HEK293T (cell line): Measurements from ENCODE around the gene ERMP1.
"Not testable (repeated sequence)": the region's sequence is repeated elsewhere in the genome, so short reads cannot be mapped to it uniquely, and the experiment has no call there.

ENCODE experiments used
- CTCF ChIA-PET: fragments of 350-600 bp; formaldehyde crosslinking; extraction: SDS; loops from one replicate; lab custom pipeline; 2021; ENCODE audit warnings: antibody characterized with exemption, inconsistent platforms; lab: Yijun Ruan, JAX
- POLR2A ChIA-PET: fragments of 350-600 bp; formaldehyde crosslinking; extraction: SDS; loops from one replicate; lab custom pipeline; 2020; ENCODE audit warnings: antibody characterized with exemption, inconsistent platforms; lab: Yijun Ruan, JAX
- DNase-seq: peaks from one replicate; pipeline ENCODE4 v3.0.0; 2012; ENCODE audit warnings: mixed read lengths; ENCODE audit errors: extremely low spot score
- ARNT ChIP-seq: fragments of 450-650 bp; IDR thresholded peaks from 2 replicates; pipeline ENCODE4 v1.6.1; 2017; ENCODE audit warnings: mild to moderate bottlenecking
- BHLHE40 ChIP-seq: fragments of 450-650 bp; IDR thresholded peaks from 2 replicates; pipeline ENCODE4 v1.6.1; 2016; ENCODE audit warnings: mild to moderate bottlenecking, moderate library complexity, borderline replicate concordance
- CTBP1 ChIP-seq: fragments of 450-650 bp; IDR thresholded peaks from 2 replicates; pipeline ENCODE4 v1.6.1; 2016; ENCODE audit warnings: borderline replicate concordance
- ELF4 ChIP-seq: fragments of 450-650 bp; IDR thresholded peaks from 2 replicates; pipeline ENCODE4 v1.6.1; 2017; ENCODE audit warnings: antibody characterized with exemption
- FOXA1 ChIP-seq: fragments of 450-650 bp; IDR thresholded peaks from 2 replicates; pipeline ENCODE4 v1.6.1; 2016; ENCODE audit warnings: mild to moderate bottlenecking
- FOXK2 ChIP-seq: fragments of 450-650 bp; IDR thresholded peaks from 2 replicates; pipeline ENCODE4 v1.6.1; 2016; ENCODE audit warnings: mild to moderate bottlenecking
- FOXM1 ChIP-seq: fragments of 450-650 bp; IDR thresholded peaks from 2 replicates; pipeline ENCODE4 v1.6.1; 2017; ENCODE audit warnings: mild to moderate bottlenecking, borderline replicate concordance
- HDGF ChIP-seq: fragments of 450-650 bp; IDR thresholded peaks from 2 replicates; pipeline ENCODE4 v1.6.1; 2017; ENCODE audit warnings: antibody characterized with exemption, borderline replicate concordance
- L3MBTL2 ChIP-seq: fragments of 450-650 bp; conservative IDR thresholded peaks from 2 replicates; pipeline ENCODE4 v1.6.1; 2016; ENCODE audit warnings: mild to moderate bottlenecking
- LEF1 ChIP-seq: fragments of 450-650 bp; IDR thresholded peaks from 2 replicates; pipeline ENCODE4 v1.6.1; 2017; ENCODE audit warnings: mild to moderate bottlenecking, borderline replicate concordance
- NFRKB ChIP-seq: fragments of 450-650 bp; IDR thresholded peaks from 2 replicates; pipeline ENCODE4 v1.6.1; 2016; ENCODE audit warnings: mild to moderate bottlenecking, moderate library complexity
- SP1 ChIP-seq: fragments of 450-650 bp; IDR thresholded peaks from 2 replicates; pipeline ENCODE4 v1.6.1; 2017
- SUZ12 ChIP-seq: fragments of 450-650 bp; IDR thresholded peaks from 2 replicates; pipeline ENCODE4 v1.6.1; 2016; ENCODE audit warnings: mild to moderate bottlenecking
- TARDBP ChIP-seq: fragments of 450-650 bp; IDR thresholded peaks from 2 replicates; pipeline ENCODE4 v1.6.1; 2016
- ZNF384 ChIP-seq: fragments of 450-650 bp; IDR thresholded peaks from 2 replicates; pipeline ENCODE4 v1.6.1; 2016
- TF ChIP-seq, protein P1 (sequence below): fragments of 450-650 bp; IDR thresholded peaks from 2 replicates; pipeline ENCODE4 v1.6.1; 2016

ERMP1 gene, protein sequence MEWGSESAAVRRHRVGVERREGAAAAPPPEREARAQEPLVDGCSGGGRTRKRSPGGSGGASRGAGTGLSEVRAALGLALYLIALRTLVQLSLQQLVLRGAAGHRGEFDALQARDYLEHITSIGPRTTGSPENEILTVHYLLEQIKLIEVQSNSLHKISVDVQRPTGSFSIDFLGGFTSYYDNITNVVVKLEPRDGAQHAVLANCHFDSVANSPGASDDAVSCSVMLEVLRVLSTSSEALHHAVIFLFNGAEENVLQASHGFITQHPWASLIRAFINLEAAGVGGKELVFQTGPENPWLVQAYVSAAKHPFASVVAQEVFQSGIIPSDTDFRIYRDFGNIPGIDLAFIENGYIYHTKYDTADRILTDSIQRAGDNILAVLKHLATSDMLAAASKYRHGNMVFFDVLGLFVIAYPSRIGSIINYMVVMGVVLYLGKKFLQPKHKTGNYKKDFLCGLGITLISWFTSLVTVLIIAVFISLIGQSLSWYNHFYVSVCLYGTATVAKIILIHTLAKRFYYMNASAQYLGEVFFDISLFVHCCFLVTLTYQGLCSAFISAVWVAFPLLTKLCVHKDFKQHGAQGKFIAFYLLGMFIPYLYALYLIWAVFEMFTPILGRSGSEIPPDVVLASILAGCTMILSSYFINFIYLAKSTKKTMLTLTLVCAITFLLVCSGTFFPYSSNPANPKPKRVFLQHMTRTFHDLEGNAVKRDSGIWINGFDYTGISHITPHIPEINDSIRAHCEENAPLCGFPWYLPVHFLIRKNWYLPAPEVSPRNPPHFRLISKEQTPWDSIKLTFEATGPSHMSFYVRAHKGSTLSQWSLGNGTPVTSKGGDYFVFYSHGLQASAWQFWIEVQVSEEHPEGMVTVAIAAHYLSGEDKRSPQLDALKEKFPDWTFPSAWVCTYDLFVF

DNA sequence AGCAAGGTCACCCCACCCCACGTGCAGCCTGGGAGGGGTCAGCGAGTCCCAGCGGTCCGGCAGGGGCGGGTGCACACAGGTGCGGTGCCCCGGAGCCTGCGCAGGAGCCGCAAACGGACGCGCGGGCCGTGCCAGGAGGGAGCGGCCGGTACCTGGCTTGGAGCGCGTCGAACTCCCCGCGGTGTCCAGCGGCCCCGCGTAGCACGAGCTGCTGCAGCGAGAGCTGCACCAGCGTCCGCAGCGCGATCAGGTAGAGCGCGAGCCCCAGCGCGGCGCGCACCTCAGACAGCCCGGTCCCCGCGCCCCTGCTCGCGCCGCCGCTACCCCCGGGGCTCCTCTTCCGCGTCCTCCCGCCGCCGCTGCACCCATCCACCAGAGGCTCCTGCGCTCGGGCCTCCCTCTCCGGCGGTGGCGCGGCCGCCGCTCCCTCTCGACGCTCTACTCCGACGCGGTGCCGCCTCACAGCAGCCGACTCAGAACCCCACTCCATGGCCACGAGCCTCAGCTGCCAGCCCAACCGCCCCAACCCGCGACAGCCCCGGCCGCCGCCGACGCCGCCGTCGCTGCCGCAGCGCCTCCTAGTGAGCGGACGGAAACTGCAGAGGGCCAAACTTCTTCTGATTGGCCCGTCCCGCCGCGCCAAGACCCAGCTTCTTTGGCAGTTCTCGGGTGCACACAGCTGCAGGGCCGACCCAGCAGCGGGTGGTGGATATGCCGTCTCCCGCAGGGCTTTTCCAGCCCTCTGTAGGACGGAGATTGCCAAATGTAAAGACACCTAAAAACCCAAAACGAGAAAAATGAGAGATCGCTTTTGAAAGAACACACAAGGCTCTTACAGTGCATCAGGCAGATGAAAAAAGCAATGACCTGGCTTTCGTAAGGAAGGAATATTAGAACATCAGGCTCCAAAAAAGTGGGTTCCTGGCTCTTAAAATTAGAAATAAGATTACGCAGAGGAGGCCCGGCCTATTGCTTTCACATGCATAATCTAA lies at the start of gene ERMP1:
TSS of gene ERMP1 (minus strand) at position 580 of the 992 bp plus-strand sequence. CDS start at position 490, 90 bp downstream.
- TF ChIP-seq CTBP1 (no peak), L3MBTL2 (peak; percentile 67)
- DNase-seq, result peak; percentile 74
- CTCF ChIA-PET, result interaction anchor here (1.1 to 1.4 kb wide), 3 partner anchors 9 to 19 kb away, joined by 3 to 6 read pairs (median 5); no protein-coding TSS in a partner anchor
- POLR2A ChIA-PET, result interaction anchor here (1.3 kb wide), 1 partner anchor 9 kb away, joined by 4 read pairs; no protein-coding TSS in a partner anchor

DNA sequence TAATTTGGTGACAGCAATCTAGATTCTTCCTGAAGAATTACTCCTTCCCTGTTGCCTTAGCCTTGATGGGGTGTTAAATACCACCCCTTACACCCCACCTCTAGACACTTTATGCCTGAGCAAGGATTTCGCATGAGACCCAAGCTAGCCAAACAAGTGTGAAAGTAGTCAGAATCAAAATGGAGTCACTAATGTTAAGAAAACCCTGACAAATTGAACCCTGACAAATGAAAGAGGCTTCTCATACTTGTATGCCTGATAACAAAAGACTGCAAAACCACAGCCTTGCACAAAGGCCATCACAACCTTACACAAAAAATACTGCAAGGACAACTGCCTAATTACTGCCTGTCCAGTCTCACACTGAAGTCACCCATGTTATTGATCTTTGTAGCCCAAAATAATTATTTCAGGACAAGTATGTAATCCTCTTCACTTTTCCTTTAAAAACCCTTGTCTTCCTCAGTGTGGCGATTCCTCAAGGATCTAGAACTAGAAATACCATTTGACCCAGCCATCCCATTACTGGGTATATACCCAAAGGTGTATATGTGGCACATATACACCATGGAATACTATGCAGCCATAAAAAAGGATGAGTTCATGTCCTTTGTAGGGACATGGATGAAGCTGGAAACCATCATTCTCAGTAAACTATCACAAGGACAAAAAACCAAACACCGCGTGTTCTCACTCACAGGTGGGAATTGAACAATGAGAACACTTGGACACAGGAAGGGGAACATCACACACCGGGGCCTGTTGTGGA lies 49.5 kb upstream of the ERMP1 start:
- CTCF ChIA-PET, DNase-seq, POLR2A ChIA-PET: not testable (repeated sequence)

DNA sequence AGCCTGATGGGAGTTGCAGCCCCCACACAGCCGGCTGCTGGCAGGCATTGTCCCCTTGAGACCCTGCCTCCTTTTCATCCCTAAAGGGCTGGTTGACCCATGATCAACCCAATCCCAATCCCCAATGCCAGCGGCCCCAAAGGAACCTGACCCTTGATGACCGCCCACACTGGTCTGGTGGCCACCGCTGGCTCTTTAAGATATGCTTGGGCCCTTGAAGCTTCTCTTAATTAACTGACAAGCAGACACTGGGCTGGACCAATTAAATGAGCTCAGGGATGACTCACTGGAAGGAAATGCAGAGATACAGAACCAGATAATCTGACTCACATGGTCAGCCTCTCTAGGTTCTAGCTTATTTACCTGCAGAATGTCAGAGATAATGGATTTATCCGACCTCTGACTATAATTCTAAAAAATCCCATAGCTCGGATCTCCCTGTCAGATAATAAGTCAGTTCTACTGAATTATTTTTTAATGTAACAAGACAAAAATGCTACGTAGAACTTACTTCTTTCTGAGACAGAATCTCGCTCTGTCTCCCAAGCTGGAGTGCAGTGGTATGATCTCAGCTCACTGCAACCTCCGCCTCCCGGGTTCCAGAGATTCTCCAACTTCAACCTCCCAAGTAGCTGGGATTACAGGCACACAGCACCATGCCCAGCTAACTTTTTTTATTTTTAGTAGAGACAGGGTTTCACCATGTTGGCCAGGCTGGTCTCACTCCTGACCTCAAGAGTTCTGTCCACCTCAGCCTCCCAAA lies 46.7 kb upstream of the ERMP1 start:
- POLR2A ChIA-PET, result interaction anchor here (1.0 kb wide), 1 partner anchor 136 kb away, joined by 4 read pairs; the partner anchor contains the start of gene RANBP6
- no peak for DNase-seq
- CTCF ChIA-PET, result interaction anchor here (0.6 to 1.5 kb wide), 3 partner anchors 8 to 681 kb away, joined by 3 to 9 read pairs (median 3); no protein-coding TSS in a partner anchor
- TF ChIP-seq, protein P1, sequence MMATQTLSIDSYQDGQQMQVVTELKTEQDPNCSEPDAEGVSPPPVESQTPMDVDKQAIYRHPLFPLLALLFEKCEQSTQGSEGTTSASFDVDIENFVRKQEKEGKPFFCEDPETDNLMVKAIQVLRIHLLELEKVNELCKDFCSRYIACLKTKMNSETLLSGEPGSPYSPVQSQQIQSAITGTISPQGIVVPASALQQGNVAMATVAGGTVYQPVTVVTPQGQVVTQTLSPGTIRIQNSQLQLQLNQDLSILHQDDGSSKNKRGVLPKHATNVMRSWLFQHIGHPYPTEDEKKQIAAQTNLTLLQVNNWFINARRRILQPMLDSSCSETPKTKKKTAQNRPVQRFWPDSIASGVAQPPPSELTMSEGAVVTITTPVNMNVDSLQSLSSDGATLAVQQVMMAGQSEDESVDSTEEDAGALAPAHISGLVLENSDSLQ, result peak; percentile 37; the same call in 1 of the 2 replicates
- TF ChIP-seq L3MBTL2, result no peak

DNA sequence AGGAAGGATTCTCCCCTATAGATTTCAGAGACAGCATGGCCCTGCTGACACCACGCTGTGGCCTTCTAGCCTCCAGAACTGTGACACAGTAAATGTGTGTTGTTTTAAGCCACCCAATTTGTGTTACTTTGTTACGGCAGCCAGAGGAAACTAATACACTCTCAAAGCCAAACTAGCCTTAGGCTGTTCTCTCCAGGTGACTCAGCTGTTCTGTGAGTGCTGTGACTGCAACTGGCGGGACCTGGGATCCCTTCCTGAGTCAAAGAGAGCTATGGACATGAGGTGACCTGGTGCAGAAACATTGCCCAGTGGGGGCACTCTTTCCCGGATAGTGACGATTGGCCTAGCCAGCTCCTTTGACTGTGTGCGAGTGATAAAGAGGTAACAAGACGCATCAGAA lies 43.8 kb upstream of the ERMP1 start:
- DNase-seq, result no peak
- no peak for TF ChIP-seq ARNT
- TF ChIP-seq FOXM1, result no peak
- no peak for TF ChIP-seq L3MBTL2
- TF ChIP-seq ZNF384, result no peak
- TF ChIP-seq BHLHE40, result no peak
- TF ChIP-seq FOXA1, result no peak
- TF ChIP-seq FOXK2, result no peak
- no peak for TF ChIP-seq NFRKB
- no peak for TF ChIP-seq ELF4
- TF ChIP-seq HDGF, result no peak
- no peak for TF ChIP-seq SUZ12
- TF ChIP-seq, protein P1, result no peak
- no peak for TF ChIP-seq SP1
- TF ChIP-seq TARDBP, result no peak
- no peak for TF ChIP-seq LEF1
- no peak for TF ChIP-seq CTBP1
- CTCF ChIA-PET, result no interaction called here
- POLR2A ChIA-PET, result no interaction called here

DNA sequence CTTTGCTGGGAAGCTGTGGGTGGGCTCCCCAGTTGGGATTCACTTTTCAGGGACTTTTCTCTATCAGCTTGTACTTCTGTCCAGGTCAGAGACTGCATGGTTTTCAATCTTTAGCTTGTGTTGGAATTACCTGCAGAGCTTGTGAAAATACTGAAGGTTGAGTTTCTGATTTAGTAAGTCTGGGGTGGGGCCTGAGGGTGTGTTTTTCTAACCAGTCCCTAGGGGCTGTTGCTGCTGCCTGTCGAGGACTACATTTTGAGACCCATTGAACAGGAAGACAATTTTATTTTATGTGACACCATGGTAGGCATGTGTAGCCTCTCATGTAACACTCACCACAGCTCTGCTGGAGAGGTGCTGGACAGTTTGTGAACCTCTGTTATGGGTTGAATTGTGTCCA lies 43.1 kb upstream of the ERMP1 start:
- ChIA-PET CTCF (no interaction called here), POLR2A (no interaction called here)
- TF ChIP-seq ARNT (no peak), FOXA1 (no peak), FOXM1 (no peak), BHLHE40 (no peak)
- TF ChIP-seq, protein P1, result no peak
- no peak for DNase-seq
